Endometrium (tissue), 2 donors: ENCODE results near the gene RBBP6.
A peak's percentile ranks its signal among the peaks of the same experiment; 100 is the strongest.

Experiments used
- FAIRE-seq: peaks from 2 replicates; lab custom pipeline; 2012; peaks lifted over from hg19 to GRCh38; lab: Jason Lieb, UNC
- donor health status: control.
- donor health status: control.

RBBP6 gene

GRCh38 chr16:24523569-24523968, 15.8 kb upstream of the RBBP6 start:
- no peak for FAIRE-seq

- no peak for FAIRE-seq
Measured at GRCh38 chr16:24524855-24525677, 14.3 kb upstream of the RBBP6 start.

- FAIRE-seq: no peak
Measured at GRCh38 chr16:24525970-24526559, 13.3 kb upstream of the RBBP6 start.

- no peak for FAIRE-seq
Measured at GRCh38 chr16:24526701-24527495, 12.5 kb upstream of the RBBP6 start.

- FAIRE-seq: no peak
Measured at GRCh38 chr16:24531166-24531565, 8.2 kb upstream of the RBBP6 start.

- no peak for FAIRE-seq
Measured at GRCh38 chr16:24534620-24535019, 4.7 kb upstream of the RBBP6 start.

GRCh38 chr16:24535827-24536226, 3.5 kb upstream of the RBBP6 start:
- no peak for FAIRE-seq

GRCh38 chr16:24536671-24537070, 2.7 kb upstream of the RBBP6 start:
- FAIRE-seq: no peak

GRCh38 chr16:24537474-24538337, 1.7 kb upstream of the RBBP6 start:
- no peak for FAIRE-seq

- FAIRE-seq: no peak
Measured at GRCh38 chr16:24538756-24539294, 541 bp upstream of the RBBP6 start.

- FAIRE-seq: no peak
Measured at GRCh38 chr16:24539850-24540601, 660 bp downstream of the RBBP6 start.

GRCh38 chr16:24540602-24541210, 1.3 kb downstream of the RBBP6 start:
- no peak for FAIRE-seq

- no peak for FAIRE-seq
Measured at GRCh38 chr16:24541233-24541933, 2.0 kb downstream of the RBBP6 start.

- no peak for FAIRE-seq
Measured at GRCh38 chr16:24543949-24544348, 4.6 kb downstream of the RBBP6 start.

- no peak for FAIRE-seq
Measured at GRCh38 chr16:24544640-24545039, 5.3 kb downstream of the RBBP6 start.

- FAIRE-seq: peak; percentile 54
Measured at GRCh38 chr16:24550295-24550694, 10.9 kb downstream of the RBBP6 start.

- no peak for FAIRE-seq
Measured at GRCh38 chr16:24552705-24553246, 13.4 kb downstream of the RBBP6 start.

GRCh38 chr16:24553983-24554382, 14.6 kb downstream of the RBBP6 start:
- no peak for FAIRE-seq

- no peak for FAIRE-seq
Measured at GRCh38 chr16:24555346-24555872, 16.0 kb downstream of the RBBP6 start.
